Measurements from ENCODE around the gene RIPPLY2. TPM values are rescaled to one million over a fixed set of nuclear protein-coding genes. Genes with fewer than 3 reads are reported as not detected.

Gene RIPPLY2
- total and polyA plus RNA-seq, 9 donors = 0.22 to 0.40 (median 0.24) TPM; not detected in 4

DNA sequence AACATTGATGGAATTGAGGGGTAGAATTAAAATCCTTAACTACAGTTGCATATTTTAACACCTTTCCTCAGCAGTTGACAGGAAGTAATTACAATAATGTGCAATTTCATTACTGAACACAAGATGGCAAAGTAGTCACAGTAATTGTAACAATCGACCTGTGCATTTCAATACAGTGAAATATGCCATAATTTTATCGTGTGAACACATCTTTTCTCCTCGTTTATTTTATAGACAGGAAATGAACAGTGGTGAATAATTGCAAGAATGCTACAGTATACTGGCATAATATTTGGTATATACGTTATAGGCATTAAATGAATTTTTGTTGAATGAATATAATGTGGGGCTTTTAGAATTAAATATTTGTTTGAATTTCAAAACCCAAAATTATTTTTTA is 31.4 kb downstream of the RIPPLY2 start:
- no peak overlapping the region for H3K27ac ChIP-seq
- TF ChIP-seq CTCF (IDR thresholded peaks at IDR 0.05) (peak in 2 of 3 donors; percentile 29 to 55), POLR2A (IDR thresholded peaks at IDR 0.05) (no peak)
- no peak for DNase-seq
- no peaks in the 10 kb centered on the region for H3K36me3 ChIP-seq
- H3K4me3 ChIP-seq = no peak overlapping the region
- intact Hi-C loops (cut with DNase I) = loop anchor here in 1 of 4 donors (10.0 kb wide), 1 partner anchor 340 kb away; the partner anchor contains the start of gene CEP162
- WGBS, 3 donors = 6 to 7% (median 6%) methylated on average over 4 of the region's 4 CpGs
- H3K4me1 ChIP-seq (ENCODE audit: insufficient read depth) = no peaks in the 10 kb centered on the region
- no peaks in the 10 kb centered on the region for H3K9me3 ChIP-seq
- no peaks in the 10 kb centered on the region for H3K27me3 ChIP-seq

DNA sequence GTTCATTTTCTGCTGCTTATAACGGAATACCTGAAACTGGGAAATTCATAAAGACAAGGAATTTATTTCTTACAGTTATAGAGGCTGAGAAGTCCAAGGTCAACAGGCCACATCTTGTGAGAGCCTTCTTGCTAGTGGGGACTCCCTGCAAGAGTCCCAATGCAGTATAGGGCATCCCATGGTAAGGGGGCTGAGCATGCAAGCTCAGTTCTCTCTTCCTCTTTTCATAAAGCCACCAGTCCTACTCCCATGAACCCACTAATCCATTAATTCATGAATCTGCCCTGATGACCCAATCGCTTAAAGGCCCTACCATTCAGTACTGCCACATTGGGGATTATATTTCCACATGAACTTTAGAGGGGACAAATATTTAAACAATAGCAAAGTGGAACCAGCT is 32.8 kb downstream of the RIPPLY2 start:
- Histone ChIP-seq H3K27ac (no peak overlapping the region), H3K36me3 (no peaks in the 10 kb centered on the region), H3K4me1 (ENCODE audit: insufficient read depth) (no peaks in the 10 kb centered on the region), H3K27me3 (no peaks in the 10 kb centered on the region), H3K9me3 (no peaks in the 10 kb centered on the region), H3K4me3 (no peak overlapping the region)
- 93 to 100% (median 99%) methylated on average over 2 of the region's 2 CpGs for WGBS, 3 donors
- TF ChIP-seq CTCF (IDR thresholded peaks at IDR 0.05) (no peak), EP300 (IDR thresholded peaks at IDR 0.05) (no peak), POLR2A (IDR thresholded peaks at IDR 0.05) (no peak)
- no peak for DNase-seq
- intact Hi-C loops (cut with DNase I) = loop anchor here in 1 of 4 donors (10.0 kb wide), 1 partner anchor 339 kb away; the partner anchor contains the start of gene CEP162

GRCh38 chr6:83889621-83890020 is 36.5 kb downstream of the RIPPLY2 start:
- DNase-seq = no peak
- WGBS, 3 donors = 97 to 99% (median 98%) methylated on average over 1 of the region's 1 CpG
- TF ChIP-seq CTCF (IDR thresholded peaks at IDR 0.05) (no peak), EP300 (IDR thresholded peaks at IDR 0.05) (no peak), POLR2A (IDR thresholded peaks at IDR 0.05) (no peak)
- no peaks in the 10 kb centered on the region for H3K9me3 ChIP-seq
- H3K36me3 ChIP-seq = no peaks in the 10 kb centered on the region
- no peak overlapping the region for H3K4me3 ChIP-seq
- intact Hi-C loops (cut with DNase I) = loop anchor here in 2 of 4 donors (10.0 kb wide), 1 partner anchor 335 kb away; the partner anchor contains the start of gene CEP162 (in 2 of the 2)
- no peaks in the 10 kb centered on the region for H3K27me3 ChIP-seq
- H3K27ac ChIP-seq = no peak overlapping the region
- no peaks in the 10 kb centered on the region for H3K4me1 ChIP-seq (ENCODE audit: insufficient read depth)

- no peaks in the 10 kb centered on the region for H3K9me3 ChIP-seq
- TF ChIP-seq POLR2A (IDR thresholded peaks at IDR 0.05) = no peak
- no peak for TF ChIP-seq CTCF (IDR thresholded peaks at IDR 0.05)
- TF ChIP-seq EP300 (IDR thresholded peaks at IDR 0.05) = no peak
- no peak overlapping the region for H3K27ac ChIP-seq
- no peak overlapping the region for H3K4me3 ChIP-seq
- no peaks in the 10 kb centered on the region for H3K4me1 ChIP-seq (ENCODE audit: insufficient read depth)
- 91 to 96% (median 92%) methylated on average over 4 of the region's 4 CpGs for WGBS, 3 donors
- H3K36me3 ChIP-seq = no peaks in the 10 kb centered on the region
- H3K27me3 ChIP-seq = no peaks in the 10 kb centered on the region
- intact Hi-C loops (cut with DNase I) = loop anchor here in 1 of 4 donors (10.0 kb wide), 1 partner anchor 334 kb away; the partner anchor contains the start of gene CEP162
- DNase-seq = no peak
Observed at GRCh38 chr6:83890520-83890919, 37.4 kb downstream of the RIPPLY2 start.
